Natural killer cell (primary cell): ENCODE measurements around the gene RXRA. TPM values are rescaled to one million over a fixed set of nuclear protein-coding genes. Genes with fewer than 3 reads are reported as not detected.

Source experiments
- ATAC-seq, 3 donors: fragments of 150-1000 bp in 2 of 3; fragments of 200-7000 bp in 1 of 3; cut with Tn5 transposase; 1 replicate in 1 of 3; 2 replicates in 2 of 3; pipeline ENCODE4 v1.10.0; 2021; ENCODE audit warnings: mild to moderate bottlenecking in 2 of 3, moderate library complexity in 2 of 3
- DNase-seq, 2 donors: peaks; one replicate each; pipeline versions ENCODE4 v3.0.0 to v3.0.0-alpha.2; 2013 to 2021; ENCODE audit warnings: mixed read lengths in 1 of 2
- H3K27ac ChIP-seq: one replicate; pipeline ENCODE4 v1.5.1; 2013; ENCODE audit warnings: mild to moderate bottlenecking, low read length
- H3K27me3 ChIP-seq: one replicate; pipeline ENCODE4 v1.6.1; 2013; ENCODE audit warnings: low read length; ENCODE audit not compliant: control insufficient read depth, insufficient read depth
- H3K36me3 ChIP-seq: one replicate; pipeline ENCODE4 v1.6.1; 2013; ENCODE audit warnings: low read length; ENCODE audit not compliant: control insufficient read depth, insufficient read depth
- H3K4me1 ChIP-seq: one replicate; pipeline ENCODE4 v1.6.1; 2013; ENCODE audit warnings: low read length; ENCODE audit not compliant: control insufficient read depth, insufficient read depth
- H3K4me3 ChIP-seq: one replicate; pipeline ENCODE4 v1.5.1; 2013; ENCODE audit warnings: low read length
- H3K9me3 ChIP-seq: one replicate; pipeline ENCODE4 v1.6.1; 2013; ENCODE audit warnings: low read length; ENCODE audit not compliant: control insufficient read depth, insufficient read depth
- H3K27ac Mint-ChIP-seq, 2 donors: one replicate each; pipeline ENCODE4 v1.8.0; 2022; ENCODE audit warnings: mild to moderate bottlenecking in 2 of 2, mixed read lengths in 2 of 2, moderate library complexity in 1 of 2
- H3K27me3 Mint-ChIP-seq, 2 donors: one replicate each; pipeline ENCODE4 v1.8.0; 2022; ENCODE audit warnings: low read depth in 2 of 2, mixed read lengths in 2 of 2
- H3K36me3 Mint-ChIP-seq: one replicate; pipeline ENCODE4 v1.8.0; 2022; ENCODE audit warnings: mixed read lengths
- H3K4me1 Mint-ChIP-seq, 2 donors: one replicate each; pipeline ENCODE4 v1.8.0; 2022; ENCODE audit warnings: mixed read lengths in 2 of 2
- H3K4me3 Mint-ChIP-seq: one replicate; pipeline ENCODE4 v1.8.0; 2022; ENCODE audit warnings: mild to moderate bottlenecking, moderate library complexity, mixed read lengths
- H3K9me3 Mint-ChIP-seq, 2 donors: one replicate each; pipeline ENCODE4 v1.8.0; 2022; ENCODE audit warnings: mixed read lengths in 2 of 2
- CTCF ChIP-seq: fragments of 200-600 bp; IDR thresholded peaks from one replicate; pipeline ENCODE4 v1.8.0; 2022; ENCODE audit warnings: antibody characterized with exemption
- WGBS: methylation state at CpG from one replicate; pipeline ENCODE4 v1.1.7; 2013; ENCODE audit warnings: missing lambda C conversion rate; ENCODE audit not compliant: insufficient coverage; 5-methylcytosine and 5-hydroxymethylcytosine counted together
- intact Hi-C: fragments of 100-400 bp; cut with micrococcal nuclease; formaldehyde crosslinking; loops from one replicate; pipeline ENCODE4 v1.14.2; 2022
- total RNA-seq, 4 donors: library from RNA; stranded (reverse); fragments of 120-200 nt in 1 of 4; gene quantifications; one replicate each; pipeline versions ENCODE4 v1.2.3 to v1.2.4, GENCODE V29; 2013 to 2022

The RXRA gene
- total RNA-seq, 3 donors from 2014 or later (not counting 1 experiment from before 2014, with no cell fraction given), result 30.9 to 64.1 (median 42.2) TPM

GRCh38 chr9:134345737-134346136, 19.5 kb downstream of the RXRA start:
- Histone ChIP-seq H3K36me3 (no peaks in the 10 kb centered on the region), H3K27me3 (no peaks in the 10 kb centered on the region), H3K4me3 (no peak overlapping the region), H3K27ac (no peak overlapping the region), H3K9me3 (no peaks in the 10 kb centered on the region), H3K4me1 (peaks cover 60% of the 10 kb centered on the region)
- no peaks in the 10 kb centered on the region for H3K27me3 Mint-ChIP-seq
- intact Hi-C loops, result no loop called here
- WGBS, result 83% methylated on average over 12 of the region's 12 CpGs
- no peak overlapping the region for H3K4me3 Mint-ChIP-seq
- no peaks in the 10 kb centered on the region for H3K9me3 Mint-ChIP-seq
- no peak for DNase-seq
- peak overlapping the region in 1 of 2 donors; percentile 22 for H3K27ac Mint-ChIP-seq
- H3K36me3 Mint-ChIP-seq, result no peaks in the 10 kb centered on the region
- ATAC-seq, result no peak
- H3K4me1 Mint-ChIP-seq, result peaks cover 22 to 47% of the 10 kb centered on the region in 2 donors
- TF ChIP-seq CTCF, result no peak

- Histone ChIP-seq H3K9me3 (no peaks in the 10 kb centered on the region), H3K27ac (no peak overlapping the region), H3K4me1 (peaks cover 56% of the 10 kb centered on the region), H3K4me3 (no peak overlapping the region), H3K36me3 (no peaks in the 10 kb centered on the region), H3K27me3 (no peaks in the 10 kb centered on the region)
- 80% methylated on average over 14 of the region's 14 CpGs for WGBS
- Mint-ChIP-seq H3K4me3 (no peak overlapping the region), H3K4me1 (peaks cover 22 to 44% of the 10 kb centered on the region in 2 donors), H3K27ac (peak overlapping the region in 1 of 2 donors; percentile 22), H3K36me3 (no peaks in the 10 kb centered on the region), H3K27me3 (no peaks in the 10 kb centered on the region), H3K9me3 (no peaks in the 10 kb centered on the region)
- intact Hi-C loops, result no loop called here
- DNase-seq (no peak), ATAC-seq (no peak)
- TF ChIP-seq CTCF, result no peak
These were observed 19.9 kb downstream of the RXRA start for GRCh38 chr9:134346151-134346550.

GRCh38 chr9:134346840-134347583, 20.8 kb downstream of the RXRA start:
- Histone ChIP-seq H3K4me3 (no peak overlapping the region), H3K4me1 (peaks cover 48% of the 10 kb centered on the region), H3K36me3 (no peaks in the 10 kb centered on the region), H3K9me3 (no peaks in the 10 kb centered on the region), H3K27me3 (no peaks in the 10 kb centered on the region), H3K27ac (no peak overlapping the region)
- Mint-ChIP-seq H3K27ac (peak overlapping the region in 1 of 2 donors; percentile 22), H3K36me3 (no peaks in the 10 kb centered on the region), H3K9me3 (no peaks in the 10 kb centered on the region), H3K4me3 (no peak overlapping the region), H3K27me3 (no peaks in the 10 kb centered on the region), H3K4me1 (peaks cover 22 to 50% of the 10 kb centered on the region in 2 donors)
- WGBS, result 89% methylated on average over 21 of the region's 21 CpGs
- TF ChIP-seq CTCF, result no peak
- ATAC-seq (no peak), DNase-seq (no peak)
- intact Hi-C loops, result no loop called here

- Mint-ChIP-seq H3K27ac (no peak overlapping the region), H3K4me1 (peaks cover 17 to 42% of the 10 kb centered on the region in 2 donors), H3K9me3 (no peaks in the 10 kb centered on the region), H3K4me3 (no peak overlapping the region), H3K27me3 (no peaks in the 10 kb centered on the region), H3K36me3 (no peaks in the 10 kb centered on the region)
- Histone ChIP-seq H3K4me3 (no peak overlapping the region), H3K4me1 (peaks cover 38% of the 10 kb centered on the region), H3K27ac (no peak overlapping the region), H3K9me3 (no peaks in the 10 kb centered on the region), H3K36me3 (no peaks in the 10 kb centered on the region), H3K27me3 (no peaks in the 10 kb centered on the region)
- TF ChIP-seq CTCF, result no peak
- DNase-seq (no peak), ATAC-seq (no peak)
- WGBS, result 84% methylated on average over 10 of the region's 10 CpGs
- intact Hi-C loops, result no loop called here
These were observed 21.7 kb downstream of the RXRA start for GRCh38 chr9:134347996-134348395.
